Right ventricle myocardium superior (tissue), 1 donor: Measurements from ENCODE around the gene TRMT44. TPM values are rescaled to one million over a fixed set of nuclear protein-coding genes. Genes with fewer than 3 reads are reported as not detected.

ENCODE experiments used
- ATAC-seq: fragments of 200-7000 bp; cut with Tn5 transposase; one replicate; pipeline ENCODE4 v1.9.1; 2020; ENCODE audit warnings: mild to moderate bottlenecking; ENCODE audit not compliant: poor library complexity
- DNase-seq: peaks from one replicate; pipeline ENCODE4 v3.0.0-alpha.2; 2020
- intact Hi-C: fragments of 100-400 bp; cut with DNase I; formaldehyde crosslinking; loops from one replicate; pipeline ENCODE4 v1.11.2; 2022
- total RNA-seq: library from RNA; stranded (reverse); fragmentation: NEBNext Ultra II Directional; extraction: Animal tissue kit (Norgen Biotek cat#: 25700); gene quantifications from one replicate; pipeline ENCODE4 v1.2.1, GENCODE V29; 2021
- donor health status: DM: no; HTN: yes; CAD: no; lungs with severe emphysema.

The TRMT44 gene
- total RNA-seq, 1 donor from 2014 or later: 8.4 TPM

DNA sequence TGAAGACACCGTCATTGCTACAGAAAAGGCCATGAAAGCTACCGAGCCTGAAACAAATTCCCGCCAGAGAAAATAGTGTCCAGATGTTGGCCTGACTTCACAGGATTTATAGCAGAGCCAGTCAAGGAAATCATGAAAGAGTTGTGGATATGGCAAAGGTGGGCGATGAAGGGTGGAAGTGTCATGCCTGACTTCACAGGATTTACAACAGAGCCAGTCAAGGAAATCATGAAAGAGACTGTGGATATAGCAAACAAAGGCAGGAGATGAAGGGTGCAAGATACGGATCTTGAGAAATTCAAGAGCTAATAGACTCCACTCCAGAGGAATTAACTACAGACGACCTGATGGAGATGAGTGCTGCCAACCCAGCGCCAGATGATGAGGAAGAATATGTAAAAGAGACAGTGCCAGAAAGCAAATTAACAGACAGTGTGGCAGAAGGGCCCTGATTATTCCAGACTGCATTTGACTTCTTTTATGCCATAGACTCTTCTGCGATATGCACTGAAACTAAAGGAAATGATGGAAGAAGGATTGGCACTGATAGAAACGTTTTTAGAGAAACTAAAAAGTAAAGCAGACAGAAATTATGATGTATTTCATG lies 17.2 kb downstream of the TRMT44 start:
- ATAC-seq: no peak
- no peak for DNase-seq
- intact Hi-C loops: no loop called here

DNA sequence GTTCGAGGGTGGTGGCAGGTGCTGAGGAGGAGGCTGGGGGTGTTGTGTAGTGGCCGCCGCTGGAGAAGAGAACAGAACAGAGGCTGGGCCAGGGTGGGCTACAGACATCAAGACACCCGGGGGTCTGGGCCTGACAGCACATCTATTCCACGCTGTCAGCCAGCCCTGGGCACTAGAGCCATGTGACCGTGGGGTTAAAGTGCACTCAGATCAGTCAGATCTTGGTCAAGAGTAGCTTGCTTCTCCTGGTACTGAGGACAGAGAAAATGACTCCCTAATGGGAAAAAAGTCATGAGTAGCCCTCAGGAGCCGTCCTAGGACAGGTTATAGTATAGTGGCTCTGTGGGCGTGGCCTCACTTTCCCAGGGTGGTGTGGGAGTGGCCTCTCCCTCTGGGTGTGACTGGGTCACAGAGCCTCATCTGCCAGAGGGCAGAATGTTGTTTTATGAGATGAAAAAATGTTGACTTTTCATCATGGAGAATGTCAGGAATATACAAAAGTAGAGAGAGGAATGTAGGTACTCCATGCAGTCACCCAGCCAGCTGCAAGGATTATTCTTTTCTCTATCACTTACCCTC lies 19.4 kb downstream of the TRMT44 start:
- intact Hi-C loops: no loop called here
- no peak for ATAC-seq
- DNase-seq: no peak

DNA sequence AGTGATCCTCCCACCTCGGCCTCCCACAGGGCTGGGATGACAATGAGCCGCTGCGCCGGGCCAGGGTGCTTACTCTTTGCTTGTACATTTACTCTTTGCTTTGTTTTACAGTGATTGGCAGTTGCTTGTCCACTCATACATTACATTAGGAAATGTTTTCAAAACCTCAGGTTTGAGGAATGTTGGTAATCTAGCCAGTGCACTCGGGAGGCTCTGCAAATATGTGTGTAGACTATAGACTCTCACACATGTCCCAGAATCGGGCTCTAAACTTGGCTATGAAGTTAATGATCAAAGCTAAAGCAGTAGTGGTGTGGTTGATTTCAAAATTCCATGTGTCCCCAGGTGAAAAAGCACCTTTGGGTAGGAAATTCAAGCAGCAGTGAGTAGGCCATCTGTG lies 20.5 kb downstream of the TRMT44 start:
- ATAC-seq: no peak
- intact Hi-C loops: no loop called here
- DNase-seq: no peak

DNA sequence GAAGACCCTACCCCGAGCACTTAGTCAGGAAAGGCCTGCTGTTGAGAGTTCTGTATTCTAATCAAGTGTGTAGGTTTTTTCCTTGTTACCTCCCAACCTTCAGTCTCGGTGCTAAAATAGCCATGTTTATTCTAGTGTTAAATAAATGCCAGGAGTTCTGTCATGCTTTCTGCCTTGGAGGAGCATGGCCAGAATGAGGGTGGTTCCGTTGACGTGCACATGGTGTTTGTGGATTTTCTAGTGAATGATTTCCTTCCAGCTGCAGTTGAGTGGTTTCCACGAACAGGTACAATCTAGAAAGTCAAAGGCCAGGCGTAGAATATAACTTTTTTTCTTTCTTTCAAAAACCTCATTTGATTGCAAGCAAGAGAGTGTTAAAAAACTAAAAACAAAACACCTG lies 21.0 kb downstream of the TRMT44 start:
- intact Hi-C loops: no loop called here
- ATAC-seq: no peak
- no peak for DNase-seq

DNA sequence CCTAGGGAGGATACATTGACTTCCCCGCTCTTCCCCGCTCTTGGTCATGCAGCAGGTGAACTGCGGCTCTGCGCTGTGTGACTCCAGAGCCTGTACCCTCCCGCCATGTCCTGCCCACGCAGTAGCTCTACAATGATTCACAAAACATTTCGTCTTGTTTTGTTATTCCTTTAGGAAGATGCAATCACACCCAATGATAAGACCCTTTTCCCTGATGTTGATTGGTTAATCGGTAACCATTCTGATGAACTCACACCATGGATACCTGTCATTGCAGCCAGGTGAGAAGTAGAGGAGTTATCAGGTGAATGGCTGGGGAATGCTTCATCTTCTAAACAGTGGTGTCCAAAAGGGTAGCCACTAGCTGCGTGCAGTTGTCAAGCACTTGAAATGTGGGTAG lies 23.2 kb downstream of the TRMT44 start:
- ATAC-seq: no peak
- intact Hi-C loops: no loop called here
- no peak for DNase-seq

DNA sequence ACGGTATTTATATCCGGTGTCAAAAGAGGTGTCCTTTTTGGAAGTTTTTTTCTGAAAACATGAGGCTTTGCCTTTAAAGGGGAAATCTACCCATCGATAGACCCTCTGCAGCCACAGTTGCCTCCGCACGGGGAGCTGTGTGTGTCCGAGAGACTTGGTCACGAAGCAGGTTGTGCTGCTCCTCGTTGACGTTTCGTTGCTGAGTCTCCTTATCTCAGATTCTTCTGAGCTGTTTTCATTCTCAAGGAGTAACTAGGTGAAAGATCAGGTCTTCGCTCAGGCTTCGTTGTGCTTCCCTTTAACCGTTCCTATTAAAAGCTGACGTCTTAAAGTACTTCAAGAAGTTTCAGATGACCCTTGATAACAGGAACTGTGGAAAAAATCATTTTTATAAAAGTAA lies 23.8 kb downstream of the TRMT44 start:
- intact Hi-C loops: no loop called here
- ATAC-seq (no peak), DNase-seq (no peak)

DNA sequence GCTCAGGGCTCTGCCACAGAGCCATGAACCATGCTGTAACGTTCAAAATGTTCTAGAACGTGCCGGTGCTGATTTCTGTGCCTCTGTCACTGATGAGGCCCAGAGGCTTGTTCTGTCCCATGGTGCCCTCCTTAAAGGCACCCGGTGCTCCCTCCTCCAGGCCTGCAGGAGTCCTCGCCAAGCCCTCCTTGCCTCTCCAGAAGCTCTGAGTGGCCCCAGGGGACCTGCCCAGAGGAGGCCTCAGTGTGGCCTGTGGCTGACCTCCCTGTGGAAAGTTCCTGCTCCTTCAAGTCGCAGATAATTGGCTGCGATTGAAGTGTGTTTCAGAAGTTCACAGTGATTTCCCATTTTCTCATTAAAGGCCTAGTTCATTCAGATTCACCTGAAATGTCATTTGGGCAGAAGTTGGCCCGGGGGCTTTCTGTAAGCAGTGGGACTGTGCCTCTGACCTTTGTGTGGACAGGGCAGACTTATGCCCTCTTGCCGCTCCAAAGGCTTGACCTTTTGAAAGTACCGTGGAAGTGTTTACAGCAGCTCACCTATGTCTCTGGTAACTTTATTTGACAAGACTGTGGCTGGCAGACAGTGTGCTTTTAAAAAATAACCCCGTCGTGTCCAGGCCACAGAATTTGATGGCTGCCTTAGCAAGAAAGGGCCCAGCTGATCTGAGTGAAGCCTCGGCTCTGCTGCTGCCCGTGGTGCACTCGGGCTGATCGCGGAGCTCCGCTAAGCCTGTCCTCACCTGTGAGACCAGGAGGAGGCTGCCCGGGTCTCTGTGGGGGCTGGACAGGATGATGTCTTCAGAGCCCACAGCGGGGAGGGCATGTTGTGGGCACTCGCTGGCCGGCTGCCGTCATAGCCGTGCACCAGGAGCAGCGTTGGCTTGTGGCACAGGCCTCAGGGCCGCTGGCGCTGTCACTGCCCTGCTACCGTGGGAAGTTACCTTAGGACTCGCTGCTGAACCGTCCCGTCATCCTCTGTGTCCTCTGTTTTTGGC lies 25.3 kb downstream of the TRMT44 start:
- no peak for DNase-seq
- intact Hi-C loops: loop anchor here (5.0 kb wide), 1 partner anchor 126 kb away; the partner anchor contains the start of gene CPZ
- peak; percentile 21 for ATAC-seq

DNA sequence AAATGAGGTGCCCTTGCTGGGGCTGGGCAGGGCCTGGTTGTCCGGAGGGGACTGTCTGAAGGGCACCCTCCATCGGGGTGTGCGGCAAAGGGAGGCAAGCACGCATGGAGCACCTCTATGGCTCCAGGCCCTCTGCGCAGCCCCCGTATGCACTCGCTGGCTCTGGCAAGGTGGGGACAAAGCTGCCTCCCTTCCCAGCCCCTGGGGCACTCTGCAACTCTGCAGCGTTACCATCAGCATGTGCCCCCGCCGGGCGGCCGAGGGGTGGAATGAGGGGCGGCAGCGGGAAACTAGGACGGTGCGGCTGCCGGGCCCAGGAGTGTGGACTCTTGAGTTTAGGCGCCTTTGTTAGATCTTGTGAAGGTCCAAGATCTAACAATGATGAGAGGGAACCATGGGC lies 26.4 kb downstream of the TRMT44 start:
- intact Hi-C loops: loop anchor here (5.0 kb wide), 1 partner anchor 125 kb away; the partner anchor contains the start of gene CPZ
- no peak for DNase-seq
- no peak for ATAC-seq

DNA sequence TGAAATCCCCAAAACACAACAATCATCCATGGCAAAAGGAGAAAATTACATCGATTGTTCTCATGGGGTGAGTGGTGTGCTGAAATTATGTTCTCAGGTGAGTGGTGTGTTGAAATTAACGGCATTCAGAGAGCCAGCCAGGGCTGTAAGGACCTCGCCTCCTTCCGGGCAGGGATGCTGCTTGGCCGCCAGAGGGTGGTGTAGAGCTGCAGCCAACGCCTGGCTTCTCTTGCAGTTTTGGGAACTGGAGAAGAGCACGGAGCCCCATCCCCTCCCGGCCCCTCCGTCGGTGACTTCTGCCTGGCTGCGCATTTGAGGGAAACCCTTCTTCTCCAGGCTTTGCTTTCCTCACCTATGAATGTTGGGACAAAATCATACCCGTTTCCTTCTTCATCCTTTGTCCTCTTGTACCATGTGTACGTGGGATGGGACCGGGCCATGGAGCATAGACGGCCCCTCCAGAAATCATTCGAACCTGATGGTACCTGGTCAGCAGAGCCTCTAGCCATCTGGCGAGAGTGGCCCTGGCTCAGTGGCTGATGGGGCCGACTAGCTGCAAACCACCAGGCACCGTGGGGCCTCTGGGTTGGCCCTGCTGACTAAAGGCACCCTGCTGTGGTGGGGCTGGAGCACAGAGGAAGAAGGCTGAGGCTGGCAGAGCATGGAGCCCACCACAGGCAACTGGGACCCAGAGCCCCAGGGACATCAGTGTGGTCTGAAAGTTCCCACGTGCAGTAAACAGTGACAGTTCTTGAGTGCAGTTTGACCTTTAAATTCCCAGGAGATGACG lies 28.4 kb downstream of the TRMT44 start:
- DNase-seq: peak; percentile 74
- ATAC-seq: peak; percentile 77
- intact Hi-C loops: loop anchor here (5.0 kb wide), 1 partner anchor 123 kb away; the partner anchor contains the start of gene CPZ

DNA sequence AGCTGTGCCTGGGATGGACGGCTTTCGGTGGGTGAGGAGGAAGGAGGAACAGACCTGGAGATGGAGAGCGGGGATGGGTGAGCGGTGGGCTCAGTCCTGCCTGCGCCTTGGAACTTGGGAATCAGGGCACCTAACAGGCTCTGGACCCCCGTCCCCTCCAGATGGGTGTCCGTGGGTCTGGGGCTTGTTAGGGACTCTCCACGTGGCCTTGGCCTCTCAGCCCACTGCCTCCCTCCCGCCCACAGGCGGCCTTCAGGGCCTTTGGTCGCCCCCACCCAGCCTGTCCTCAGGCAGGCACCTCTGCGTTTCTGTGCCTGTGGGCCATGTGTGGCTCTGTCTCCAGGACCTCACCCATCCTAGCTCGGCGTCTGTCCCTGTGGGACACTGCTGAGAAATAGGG lies 29.0 kb downstream of the TRMT44 start:
- intact Hi-C loops: loop anchor here (5.0 kb wide), 1 partner anchor 123 kb away; the partner anchor contains the start of gene CPZ
- DNase-seq (no peak), ATAC-seq (no peak)

DNA sequence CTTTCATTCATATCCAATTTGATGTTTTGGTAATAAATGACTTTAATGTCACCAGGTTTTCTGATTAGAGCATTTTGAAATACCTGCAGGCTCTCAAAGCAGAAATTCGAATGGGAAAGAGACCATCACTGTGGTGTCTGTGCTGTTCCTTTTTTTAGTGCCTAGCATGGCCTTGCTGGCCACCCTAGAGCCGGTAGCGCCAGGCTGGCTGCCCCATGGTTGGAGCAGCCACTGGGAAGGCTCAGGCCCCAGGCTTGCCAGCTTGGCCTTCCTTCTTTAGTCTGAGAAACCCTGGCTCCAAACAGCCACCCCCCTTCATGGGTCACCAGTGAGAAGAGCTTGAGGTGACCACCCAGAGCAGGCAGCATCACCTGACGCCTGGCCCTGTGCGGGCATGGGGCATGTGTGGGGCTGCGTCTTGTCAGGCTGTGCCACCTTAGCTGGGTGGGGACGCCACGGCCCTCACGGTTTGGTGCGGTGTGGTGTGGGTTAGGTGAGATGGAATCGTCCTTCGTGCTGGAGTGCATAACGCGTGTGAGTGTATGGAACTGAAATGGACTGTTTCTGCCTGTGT lies 30.0 kb downstream of the TRMT44 start:
- DNase-seq (no peak), ATAC-seq (no peak)
- intact Hi-C loops: no loop called here

DNA sequence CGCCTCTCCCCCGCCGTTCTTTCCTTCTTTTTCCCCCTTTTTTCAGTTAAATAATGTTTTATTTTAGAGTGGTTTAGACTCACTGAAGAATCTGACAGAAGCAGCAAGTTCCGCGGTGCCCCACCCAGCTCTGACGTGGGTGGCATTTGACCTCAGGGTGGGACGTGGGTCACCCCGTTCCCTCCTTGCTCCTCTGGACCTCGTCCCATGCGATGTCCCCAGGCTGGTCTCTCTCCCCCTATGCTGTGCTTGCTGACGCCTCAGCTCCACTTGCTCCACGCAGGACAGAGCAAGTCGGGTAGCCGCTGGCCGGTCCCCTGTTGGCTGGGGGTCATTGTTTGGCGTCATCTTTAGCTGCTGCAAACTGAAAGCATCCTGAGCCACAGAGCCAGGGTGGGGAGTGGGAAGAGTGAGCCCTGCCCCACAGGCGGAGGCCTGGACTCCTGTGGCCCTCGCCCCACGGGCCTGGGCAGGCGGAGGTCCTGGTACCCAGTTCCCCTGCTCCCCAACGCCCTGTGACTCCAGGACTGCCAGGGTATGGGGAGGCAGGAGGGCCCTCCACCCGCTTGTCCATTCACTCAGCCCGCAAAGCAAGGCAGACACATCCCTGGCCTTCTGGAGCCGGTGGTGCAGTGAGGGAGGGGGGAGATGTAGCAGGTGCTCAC lies 30.8 kb downstream of the TRMT44 start:
- intact Hi-C loops: no loop called here
- ATAC-seq (no peak), DNase-seq (no peak)

DNA sequence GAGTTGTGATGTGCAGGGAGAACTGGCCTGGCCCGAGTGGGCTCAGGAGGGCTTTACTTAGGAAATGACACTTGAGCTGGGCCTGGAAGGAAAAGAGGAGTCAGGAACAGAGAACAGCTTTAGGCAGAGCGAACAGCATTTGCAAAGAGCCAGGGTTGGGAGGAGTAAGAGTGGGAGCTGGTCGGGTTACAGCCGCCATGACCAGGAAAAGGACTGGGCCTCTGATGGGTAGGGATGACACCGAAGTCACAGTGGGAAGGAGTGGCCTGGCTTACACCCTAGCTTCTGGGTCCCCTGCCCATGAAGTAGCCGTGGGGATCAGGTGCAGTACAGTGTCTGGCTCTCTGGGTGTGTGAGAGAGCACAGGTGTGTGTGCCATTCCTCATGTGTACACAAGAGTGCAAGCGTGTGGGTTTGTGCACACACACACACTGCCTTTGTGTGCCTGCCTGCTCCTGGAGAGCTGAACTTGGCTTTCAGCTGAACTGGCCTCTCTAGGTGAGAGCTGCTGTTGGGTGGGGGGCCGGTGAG lies 31.6 kb downstream of the TRMT44 start:
- ATAC-seq: no peak
- intact Hi-C loops: no loop called here

DNA sequence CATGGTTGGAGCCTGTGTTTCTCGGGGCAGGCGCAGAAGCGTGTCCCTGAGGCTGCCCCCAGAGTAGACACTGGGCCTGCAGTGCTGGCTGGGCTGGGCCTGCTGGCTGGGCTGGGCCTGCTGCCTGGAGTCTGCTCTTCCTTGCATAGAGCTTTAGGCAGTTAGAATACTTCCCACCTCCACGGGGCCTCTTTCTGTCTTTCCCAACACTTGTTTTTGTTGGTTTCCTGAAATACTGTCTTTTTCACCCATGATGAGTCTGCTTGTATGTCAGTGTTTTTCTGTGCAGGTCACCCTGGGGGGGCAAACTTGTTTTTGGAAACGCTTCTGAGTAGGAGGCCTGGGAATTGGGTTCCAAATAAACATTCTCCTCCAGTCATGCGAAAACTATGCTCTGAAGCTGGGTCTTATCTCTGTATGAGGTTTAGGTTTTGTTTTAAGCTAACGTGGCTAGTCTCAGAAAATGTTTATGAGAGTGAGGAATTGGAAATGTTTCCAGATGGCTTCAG lies 32.2 kb downstream of the TRMT44 start:
- DNase-seq (peak; percentile 58), ATAC-seq (peak; percentile 54)
- intact Hi-C loops: no loop called here

More for the DNA sequence above, 31.6 kb downstream of the TRMT44 start:
- DNase-seq: no peak

DNA sequence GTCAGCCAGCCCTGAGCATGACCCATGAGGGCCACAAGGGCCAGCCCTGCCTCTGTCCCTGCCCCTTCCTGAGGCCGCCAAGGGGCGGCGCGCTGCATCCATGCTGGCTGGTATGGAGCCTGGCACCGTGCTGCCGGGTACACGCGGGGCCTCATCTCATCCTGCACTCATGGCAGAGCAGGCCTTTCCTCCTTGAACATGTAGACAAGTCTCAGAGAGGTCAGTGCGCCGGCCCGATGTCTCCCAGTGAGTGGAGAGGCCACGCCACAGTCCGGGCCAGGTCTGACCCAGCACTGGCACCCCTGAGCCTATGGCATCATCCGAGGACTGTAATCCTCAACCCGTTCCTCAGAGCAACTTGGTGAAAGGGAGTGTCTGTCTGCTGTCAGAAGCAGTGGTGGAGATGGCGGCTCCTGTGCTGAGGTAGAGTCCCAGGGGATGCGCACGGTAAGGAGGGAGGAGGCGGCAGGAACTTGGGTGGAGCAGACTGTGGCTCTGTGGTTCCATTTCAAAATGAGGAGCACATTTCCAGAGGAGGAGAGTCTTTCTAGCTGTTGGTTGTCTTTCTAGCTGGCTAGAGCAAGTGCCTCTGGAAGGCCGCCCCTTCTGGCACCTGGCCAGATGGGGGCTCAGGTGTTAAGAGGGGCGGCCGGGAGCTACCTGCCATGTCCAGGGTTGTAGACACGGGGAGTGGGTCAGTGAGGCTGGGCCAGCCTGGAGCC lies 32.8 kb downstream of the TRMT44 start:
- intact Hi-C loops: no loop called here
- no peak for ATAC-seq

DNA sequence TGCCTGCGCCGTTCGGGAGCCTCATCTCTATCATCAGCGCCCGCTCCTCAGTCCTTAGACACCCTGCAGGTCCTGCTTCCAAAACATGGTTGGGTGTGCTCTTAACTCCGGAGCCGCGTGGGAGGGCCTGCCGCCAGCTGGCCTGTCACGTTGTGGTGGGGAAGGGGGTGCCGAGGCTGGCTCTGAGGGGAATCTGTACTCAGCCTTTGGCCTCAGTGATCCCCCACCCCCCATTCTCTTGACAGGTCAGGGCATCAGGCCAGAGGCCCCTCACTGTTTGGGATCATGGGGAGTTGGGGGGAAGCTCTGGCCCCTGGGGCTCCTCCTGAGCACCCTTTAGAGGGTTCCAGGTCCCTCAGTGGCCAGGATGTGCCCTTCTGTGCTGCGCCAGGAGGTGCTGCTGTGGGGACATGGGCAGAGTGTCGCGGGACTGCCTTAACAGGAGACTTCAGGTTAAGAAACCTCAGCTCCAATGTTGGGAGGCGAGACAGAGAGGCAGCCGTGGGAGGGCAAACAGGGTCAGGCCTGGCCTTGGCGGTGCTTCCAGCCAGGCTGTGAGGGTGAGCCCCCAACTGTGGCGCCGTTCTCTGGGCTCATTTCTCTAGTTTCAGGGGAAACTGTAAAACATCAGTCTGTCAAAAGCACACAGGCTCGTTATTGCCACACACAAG lies 33.5 kb downstream of the TRMT44 start:
- no peak for ATAC-seq
- DNase-seq: no peak
- intact Hi-C loops: no loop called here

More for the DNA sequence above, 32.8 kb downstream of the TRMT44 start:
- DNase-seq: no peak
